NCI-H748 treated with DMSO at 0.1 percent for 48 hours (cell line): ENCODE data around the gene PSEN1.
"Not testable (repeated sequence)": the region's sequence is repeated elsewhere in the genome, so short reads cannot be mapped to it uniquely, and the experiment has no call there.

ENCODE experiments used
- DNase-seq: peaks from one replicate; lab custom pipeline; 2025; lab: John Stamatoyannopoulos, UW

Gene PSEN1

GRCh38 chr14:73167727-73168126, 31.4 kb downstream of the PSEN1 start:
- DNase-seq = no peak

GRCh38 chr14:73168274-73168673, 32.0 kb downstream of the PSEN1 start:
- DNase-seq = no peak

- no peak for DNase-seq
Observed at GRCh38 chr14:73168691-73169090, 32.4 kb downstream of the PSEN1 start.

- not testable (repeated sequence) for DNase-seq
Observed at GRCh38 chr14:73169855-73170254, 33.5 kb downstream of the PSEN1 start.

- no peak for DNase-seq
Observed at GRCh38 chr14:73170686-73171085, 34.4 kb downstream of the PSEN1 start.

- no peak for DNase-seq
Observed at GRCh38 chr14:73172500-73172899, 36.2 kb downstream of the PSEN1 start.

- no peak for DNase-seq
Observed at GRCh38 chr14:73173092-73173735, 36.9 kb downstream of the PSEN1 start.

- DNase-seq = no peak
Observed at GRCh38 chr14:73176685-73177084, 40.4 kb downstream of the PSEN1 start.

- no peak for DNase-seq
Observed at GRCh38 chr14:73180385-73180805, 44.1 kb downstream of the PSEN1 start.

- not testable (repeated sequence) for DNase-seq
Observed at GRCh38 chr14:73180969-73181368, 44.7 kb downstream of the PSEN1 start.

GRCh38 chr14:73188501-73188911, 52.2 kb downstream of the PSEN1 start:
- no peak for DNase-seq

- DNase-seq = no peak
Observed at GRCh38 chr14:73189651-73190050, 53.3 kb downstream of the PSEN1 start.

- no peak for DNase-seq
Observed at GRCh38 chr14:73191441-73191840, 55.1 kb downstream of the PSEN1 start.

GRCh38 chr14:73194306-73194705, 58.0 kb downstream of the PSEN1 start:
- DNase-seq = not testable (repeated sequence)

- no peak for DNase-seq
Observed at GRCh38 chr14:73198253-73198652, 61.9 kb downstream of the PSEN1 start.

GRCh38 chr14:73203527-73203926, 67.2 kb downstream of the PSEN1 start:
- DNase-seq = no peak

- DNase-seq = no peak
Observed at GRCh38 chr14:73207615-73208014, 71.3 kb downstream of the PSEN1 start.

- no peak for DNase-seq
Observed at GRCh38 chr14:73208390-73208789, 72.1 kb downstream of the PSEN1 start.

- no peak for DNase-seq
Observed at GRCh38 chr14:73208846-73209245, 72.5 kb downstream of the PSEN1 start.

- DNase-seq = no peak
Observed at GRCh38 chr14:73209953-73210352, 73.6 kb downstream of the PSEN1 start.

- DNase-seq = no peak
Observed at GRCh38 chr14:73211251-73212040, 75.1 kb downstream of the PSEN1 start.

GRCh38 chr14:73216030-73216429, 79.7 kb downstream of the PSEN1 start:
- no peak for DNase-seq

GRCh38 chr14:73217411-73217810, 81.1 kb downstream of the PSEN1 start:
- DNase-seq = no peak

- DNase-seq = no peak
Observed at GRCh38 chr14:73220061-73220460, 83.8 kb downstream of the PSEN1 start.
